IPS DF 19.7 (cell line): ENCODE data around the gene STX7.

Source experiments
- DNase-seq: peaks from one replicate; pipeline ENCODE4 v3.0.0-alpha.2; 2013; ENCODE audit warnings: low read depth, low spot score

Gene STX7

DNA sequence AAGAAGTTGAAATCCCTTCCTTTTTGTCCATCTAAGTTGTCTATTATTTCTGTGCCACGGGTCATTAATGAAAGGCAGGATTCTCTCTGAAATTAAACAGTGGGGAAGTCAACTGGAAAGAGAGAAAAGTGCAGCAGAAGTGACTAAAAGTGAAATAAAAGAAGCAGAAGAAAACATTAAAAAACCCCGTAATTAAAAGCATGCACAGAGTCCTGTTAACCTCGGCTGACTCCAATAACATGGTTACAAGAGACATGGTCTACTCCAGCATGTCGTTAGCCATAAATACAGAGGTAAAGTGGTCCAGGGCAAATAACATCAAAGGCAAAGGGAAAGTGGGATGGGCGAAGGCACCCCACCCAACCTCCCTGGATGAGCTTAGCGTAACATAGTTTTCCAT, 98.6 kb downstream of the STX7 start:
- no peak for DNase-seq

DNA sequence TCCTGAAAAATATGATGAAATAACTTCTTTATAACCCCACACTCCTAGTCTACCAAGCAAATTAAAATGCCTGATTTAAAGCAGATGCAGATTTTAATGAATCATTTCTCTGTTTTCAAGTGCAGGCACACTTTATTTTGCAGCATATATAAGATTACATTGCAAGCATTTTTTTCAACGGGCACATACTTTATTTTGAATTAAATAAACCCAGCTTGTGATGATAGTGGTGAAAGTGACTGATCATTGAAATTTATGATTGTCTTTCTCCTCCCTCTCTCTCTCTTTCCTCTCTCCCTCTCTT, 99.5 kb downstream of the STX7 start:
- no peak for DNase-seq

DNA sequence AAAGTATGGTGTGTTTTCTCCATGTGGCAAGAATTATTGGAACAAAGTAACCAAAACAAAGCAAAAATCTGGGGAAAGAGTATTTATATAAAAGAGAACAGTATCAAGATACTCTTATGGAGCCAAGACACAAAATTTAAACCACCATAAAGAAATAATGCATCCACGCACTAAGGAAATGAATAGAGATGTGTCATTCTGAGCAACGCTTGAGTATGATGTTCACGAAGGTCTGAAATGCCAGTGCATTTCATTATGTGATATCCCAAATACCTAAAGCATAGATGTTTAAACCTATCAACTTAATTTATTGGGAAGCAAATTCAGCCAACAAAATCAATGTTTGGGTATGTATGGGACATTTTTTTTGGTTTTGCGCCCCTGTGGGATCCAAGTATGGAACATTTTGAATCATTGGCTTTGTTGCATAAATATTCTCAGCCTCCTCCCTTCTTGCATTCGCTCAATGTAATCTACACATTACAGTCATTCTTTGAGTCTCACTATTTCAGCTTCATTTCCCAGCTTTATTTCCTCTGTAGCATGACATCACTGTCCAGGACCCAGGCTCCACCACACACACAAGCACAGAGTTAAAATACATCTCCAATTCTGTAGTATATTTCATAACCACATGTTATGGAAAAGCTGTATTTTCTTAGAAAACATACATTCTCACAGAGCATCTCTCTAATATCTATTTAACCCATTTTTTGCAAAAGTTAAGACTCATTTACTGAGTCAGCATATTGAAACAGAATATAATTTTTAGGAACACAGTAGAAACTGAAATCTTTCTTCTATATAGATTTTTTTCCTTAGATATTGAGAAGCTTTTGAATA, 100.0 kb downstream of the STX7 start:
- no peak for DNase-seq

DNA sequence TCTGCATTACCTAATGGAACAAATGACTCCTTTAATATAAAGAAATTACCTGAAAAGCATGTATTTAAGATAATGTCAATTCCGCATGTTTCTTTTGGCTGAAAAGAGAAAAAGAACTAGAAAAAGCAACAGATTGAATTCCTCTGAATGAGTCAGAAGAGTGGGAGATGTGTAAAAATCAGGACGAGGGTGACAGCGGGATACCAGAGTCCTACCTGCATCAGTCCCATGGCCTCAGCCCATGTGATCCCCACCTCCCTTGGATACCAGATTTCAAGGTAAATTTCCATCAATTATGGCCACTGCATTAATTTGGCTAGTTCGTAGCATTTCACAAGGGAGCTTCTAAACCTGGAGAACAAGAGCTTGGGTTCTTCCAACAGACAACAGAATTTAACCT, 101.6 kb downstream of the STX7 start:
- no peak for DNase-seq

DNA sequence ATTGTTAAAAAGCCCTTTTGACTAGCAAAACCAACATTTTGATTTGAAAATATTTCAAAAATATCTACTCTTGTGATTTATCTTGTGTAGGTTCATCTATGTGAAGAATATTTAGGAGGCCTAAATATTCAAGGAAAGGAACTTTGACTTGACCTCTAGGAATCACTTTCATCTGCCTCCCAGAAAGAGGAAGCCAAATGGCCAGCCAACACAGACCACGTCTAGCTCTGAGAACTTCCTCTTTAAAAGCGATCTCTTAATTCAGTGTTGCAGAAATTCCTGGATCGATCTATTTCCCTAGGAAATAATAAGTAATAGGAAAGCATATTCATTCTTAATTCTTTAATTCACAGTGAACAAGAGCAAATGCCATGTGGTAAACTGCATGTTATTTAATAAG, 102.1 kb downstream of the STX7 start:
- no peak for DNase-seq

DNA sequence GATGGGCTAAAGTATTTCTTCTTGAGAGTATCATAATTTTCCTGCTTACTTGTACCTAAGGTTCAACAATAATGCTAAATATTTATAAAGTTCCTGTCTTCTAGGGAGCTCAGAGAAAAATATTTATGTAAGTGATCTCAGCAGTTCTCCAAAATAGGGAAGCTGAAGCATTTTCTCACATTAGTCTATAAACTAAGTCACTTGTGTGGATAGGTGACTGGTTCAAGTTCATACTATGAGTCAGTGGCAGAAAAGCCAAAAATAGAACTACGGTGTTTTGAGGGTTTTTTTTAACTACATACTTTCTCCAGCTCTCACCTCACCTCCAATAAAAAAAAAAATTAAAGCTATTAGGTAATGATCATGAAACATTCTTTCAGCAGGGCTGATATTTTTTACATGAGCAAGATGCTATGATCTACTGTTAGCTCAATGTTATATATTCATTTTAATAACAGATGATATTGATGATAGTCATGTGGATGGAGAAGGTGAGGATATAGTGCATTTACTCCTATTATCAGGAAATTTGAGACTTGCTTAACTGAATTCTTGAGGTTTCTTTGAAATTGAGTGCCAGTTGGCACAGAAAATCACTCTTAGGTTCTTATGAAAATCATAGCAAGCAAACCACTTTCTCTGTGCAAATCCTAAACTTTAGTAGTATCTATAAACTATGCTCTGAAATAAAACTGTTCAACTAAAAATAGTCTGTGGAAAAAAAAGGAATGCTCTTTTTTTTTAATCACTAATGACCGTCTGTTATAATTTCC, 107.6 kb downstream of the STX7 start:
- DNase-seq: no peak

DNA sequence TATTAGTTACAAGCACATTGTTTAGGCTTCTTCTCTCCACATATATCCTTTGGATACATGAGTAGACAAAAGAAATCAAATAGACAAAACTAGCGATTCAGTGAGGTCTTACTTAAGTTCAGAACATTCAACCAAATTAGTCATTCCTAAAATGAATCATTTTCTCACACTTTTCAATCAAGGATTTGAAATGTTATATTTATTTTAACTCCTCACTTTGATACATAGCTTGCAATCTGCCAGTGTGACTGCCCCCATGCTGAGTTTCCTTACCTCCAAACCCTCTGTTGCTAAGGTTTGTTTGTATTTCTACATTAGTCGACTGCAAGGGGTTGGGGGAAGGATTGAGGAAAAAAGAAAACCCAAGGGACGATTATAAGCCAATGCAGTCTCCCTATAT, 108.2 kb downstream of the STX7 start:
- no peak for DNase-seq

DNA sequence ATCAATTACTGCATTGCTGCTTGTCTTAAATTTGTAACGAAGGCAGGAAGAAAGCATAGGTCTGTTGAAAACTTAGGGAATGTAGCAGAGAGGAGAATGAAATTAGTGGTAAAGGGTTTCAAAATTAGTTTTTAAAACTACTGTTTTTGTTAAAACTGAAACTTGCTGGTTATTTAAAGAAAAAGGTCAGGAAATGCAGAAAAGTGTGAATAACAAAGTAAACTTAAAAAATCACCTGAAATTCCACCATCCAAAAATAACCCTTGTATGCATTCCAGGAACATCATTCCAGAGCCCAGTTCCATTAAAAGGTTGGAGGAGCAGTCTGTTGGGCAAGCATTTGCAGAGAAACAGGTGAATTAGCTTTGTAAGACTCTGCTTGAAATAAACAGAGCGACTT, 108.6 kb downstream of the STX7 start:
- DNase-seq: no peak

DNA sequence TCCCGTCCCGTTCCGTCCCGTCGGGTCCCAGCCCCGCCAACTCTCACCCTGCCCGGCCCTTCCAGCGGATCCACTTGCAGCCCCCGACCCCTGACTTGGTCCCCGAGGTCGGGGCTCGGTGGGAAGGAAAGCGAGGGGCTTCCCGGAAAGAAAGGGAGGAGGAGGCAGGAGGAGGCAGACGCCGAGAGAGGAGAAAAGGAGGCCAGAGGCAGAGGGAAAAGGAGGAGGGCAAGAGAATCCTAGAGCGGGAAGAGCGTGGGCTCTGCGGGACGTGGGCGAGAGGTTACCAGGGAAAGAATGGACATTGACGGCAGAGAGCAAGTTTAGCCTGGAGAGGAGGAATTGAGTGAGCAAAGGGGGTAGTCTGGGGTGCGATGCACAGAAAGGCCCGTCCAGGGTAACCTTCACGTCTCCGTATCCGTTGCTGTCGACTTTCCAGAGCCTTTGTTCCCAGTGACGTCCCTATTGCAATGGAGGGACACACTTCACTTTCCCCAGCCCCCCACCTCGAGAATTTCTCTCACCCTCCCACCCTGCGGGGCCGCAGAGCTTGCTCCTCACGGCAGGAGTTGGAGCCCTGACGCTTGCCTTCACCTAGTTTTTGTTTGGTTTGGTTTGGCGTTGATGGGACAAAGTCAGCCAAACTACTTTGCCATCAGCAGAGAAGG, 111.2 kb downstream of the STX7 start:
- DNase-seq: no peak

DNA sequence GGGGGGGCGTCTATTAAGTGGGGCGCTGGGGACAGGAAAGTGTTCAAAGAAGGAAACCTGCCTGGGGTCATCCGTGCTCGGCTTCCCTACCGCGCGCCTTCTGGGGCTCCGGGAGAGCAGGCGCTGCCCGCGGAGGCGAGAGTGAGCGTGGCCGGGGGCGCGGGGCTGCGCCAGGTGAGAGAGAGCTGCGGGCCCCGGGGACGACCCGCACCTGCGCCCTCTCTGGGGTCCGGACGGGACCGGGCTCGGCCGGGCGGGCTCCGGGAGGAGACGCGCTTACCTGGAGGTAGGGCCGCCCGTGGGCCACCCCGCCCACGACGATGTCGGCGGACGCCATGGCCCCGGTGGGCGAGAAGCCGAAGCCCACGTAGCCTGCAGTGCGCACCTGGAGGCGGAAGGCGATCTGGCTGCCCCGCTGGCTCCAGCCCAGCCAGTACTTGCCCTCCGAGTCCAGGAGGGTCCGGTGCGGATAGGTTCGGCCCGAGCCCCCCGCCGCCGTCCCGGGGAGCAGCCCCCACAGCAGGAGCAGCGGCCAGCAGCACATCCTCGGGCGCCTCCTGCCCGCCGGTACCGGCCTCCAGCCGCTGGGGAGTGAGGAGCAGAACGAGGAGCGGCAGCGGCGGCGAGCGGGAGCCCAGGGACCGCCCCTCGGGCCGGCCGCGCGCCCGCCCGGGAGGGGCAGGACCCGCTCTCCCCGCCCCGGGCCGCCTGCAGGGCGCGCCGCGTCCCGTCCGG, 111.9 kb downstream of the STX7 start, which contains the start of gene MOXD1:
Gene MOXD1, minus strand, starts transcription at position 593 of the 735 bp plus-strand sequence. Its CDS starts 49 bp downstream, at position 544.
- no peak for DNase-seq

DNA sequence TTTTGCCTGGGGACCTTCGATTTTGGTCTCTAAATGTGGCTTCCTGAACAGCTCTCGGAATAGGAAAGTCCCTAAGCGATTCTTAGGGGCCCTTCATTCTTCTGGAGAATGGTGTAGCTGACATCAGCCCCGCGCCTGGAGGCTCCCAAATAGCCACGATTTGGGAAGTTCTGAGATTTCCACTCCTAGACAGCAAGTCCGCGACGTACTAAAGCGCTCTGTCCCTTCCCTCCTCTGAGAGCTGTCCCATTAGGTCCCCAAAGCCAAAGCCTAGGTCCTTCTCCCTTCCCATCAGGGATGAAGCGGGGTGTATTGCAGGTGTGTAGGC, 112.4 kb downstream of the STX7 start:
- DNase-seq: no peak

DNA sequence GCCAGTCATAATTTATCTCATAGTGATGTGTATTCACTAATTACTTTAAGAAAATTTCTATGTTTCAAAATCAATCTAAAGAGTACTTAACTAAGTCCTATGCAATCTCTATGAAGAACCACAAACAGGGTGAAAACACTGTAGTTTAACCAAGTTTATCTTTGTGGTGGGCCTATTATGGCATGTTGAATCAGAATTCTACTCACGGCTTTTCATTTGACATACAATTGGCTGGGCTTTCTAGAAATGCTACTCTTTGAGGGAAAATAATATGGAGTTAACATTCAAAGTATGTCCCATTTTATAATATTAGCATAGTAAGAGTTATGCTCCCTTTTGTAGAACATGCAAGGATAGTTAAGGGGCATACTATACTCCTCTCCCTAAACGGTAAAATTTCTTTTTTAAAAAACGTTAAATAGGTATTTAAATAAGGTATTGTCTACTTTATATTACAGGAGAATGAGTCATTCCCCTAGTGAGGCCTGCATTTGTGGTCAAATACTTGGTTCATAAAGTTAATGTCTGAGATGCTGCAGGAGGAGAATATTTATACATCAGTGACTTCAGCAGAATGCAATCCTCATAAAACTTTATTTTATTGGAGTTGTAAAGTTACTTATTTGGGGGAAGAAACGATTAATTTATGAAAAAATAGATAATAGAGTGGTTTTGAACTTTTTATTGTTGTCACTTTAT, 113.4 kb downstream of the STX7 start:
- no peak for DNase-seq
